Coronary artery (tissue), 2 donors: Measurements from ENCODE around the gene RASSF3.
A peak's percentile ranks its signal among the peaks of the same experiment; 100 is the strongest.

ENCODE experiments used
- DNase-seq: peaks from one replicate; pipeline ENCODE4 v3.0.0-alpha.2; 2017; ENCODE audit warnings: low spot score
- H3K27ac ChIP-seq, 2 donors: fragments of 200-600 bp; sonication (generic); one replicate each; pipeline ENCODE4 v1.5.1; 2016 to 2019
- H3K4me3 ChIP-seq: fragments of 200-600 bp; sonication (generic); 2 replicates; pipeline ENCODE4 v1.5.1; 2016; ENCODE audit warnings: mild to moderate bottlenecking, moderate library complexity
- TF ChIP-seq, protein P1 (sequence below): fragments of 200-600 bp; sonication (generic); IDR thresholded peaks from one replicate; pipeline ENCODE4 v1.5.1; 2019; ENCODE audit warnings: antibody characterized with exemption

The RASSF3 gene

DNA sequence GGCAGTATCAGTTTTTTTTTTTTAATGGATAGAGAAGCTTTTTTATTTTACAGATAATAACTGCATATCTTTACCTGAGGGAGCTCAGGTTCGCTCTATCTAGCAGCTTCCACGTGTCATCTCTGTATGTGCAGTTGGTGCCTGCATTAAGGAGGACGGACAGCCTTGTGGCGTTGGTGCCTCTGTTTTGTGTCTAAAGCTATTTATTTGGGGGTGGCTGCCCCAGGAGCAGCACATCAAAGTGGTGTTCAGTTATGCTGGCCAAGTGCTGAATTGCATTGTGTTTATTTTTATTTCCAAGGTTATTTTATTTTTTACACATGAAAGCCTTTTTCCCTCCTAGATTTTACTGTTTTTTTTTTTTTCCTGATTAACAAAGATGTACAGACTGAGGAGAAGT lies 59.7 kb downstream of the RASSF3 start:
- TF ChIP-seq, protein P1, sequence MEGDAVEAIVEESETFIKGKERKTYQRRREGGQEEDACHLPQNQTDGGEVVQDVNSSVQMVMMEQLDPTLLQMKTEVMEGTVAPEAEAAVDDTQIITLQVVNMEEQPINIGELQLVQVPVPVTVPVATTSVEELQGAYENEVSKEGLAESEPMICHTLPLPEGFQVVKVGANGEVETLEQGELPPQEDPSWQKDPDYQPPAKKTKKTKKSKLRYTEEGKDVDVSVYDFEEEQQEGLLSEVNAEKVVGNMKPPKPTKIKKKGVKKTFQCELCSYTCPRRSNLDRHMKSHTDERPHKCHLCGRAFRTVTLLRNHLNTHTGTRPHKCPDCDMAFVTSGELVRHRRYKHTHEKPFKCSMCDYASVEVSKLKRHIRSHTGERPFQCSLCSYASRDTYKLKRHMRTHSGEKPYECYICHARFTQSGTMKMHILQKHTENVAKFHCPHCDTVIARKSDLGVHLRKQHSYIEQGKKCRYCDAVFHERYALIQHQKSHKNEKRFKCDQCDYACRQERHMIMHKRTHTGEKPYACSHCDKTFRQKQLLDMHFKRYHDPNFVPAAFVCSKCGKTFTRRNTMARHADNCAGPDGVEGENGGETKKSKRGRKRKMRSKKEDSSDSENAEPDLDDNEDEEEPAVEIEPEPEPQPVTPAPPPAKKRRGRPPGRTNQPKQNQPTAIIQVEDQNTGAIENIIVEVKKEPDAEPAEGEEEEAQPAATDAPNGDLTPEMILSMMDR: no peak
- no peak for DNase-seq
- peak overlapping the region in 1 of 2 donors; percentile 86 for H3K27ac ChIP-seq
- no peak overlapping the region for H3K4me3 ChIP-seq

DNA sequence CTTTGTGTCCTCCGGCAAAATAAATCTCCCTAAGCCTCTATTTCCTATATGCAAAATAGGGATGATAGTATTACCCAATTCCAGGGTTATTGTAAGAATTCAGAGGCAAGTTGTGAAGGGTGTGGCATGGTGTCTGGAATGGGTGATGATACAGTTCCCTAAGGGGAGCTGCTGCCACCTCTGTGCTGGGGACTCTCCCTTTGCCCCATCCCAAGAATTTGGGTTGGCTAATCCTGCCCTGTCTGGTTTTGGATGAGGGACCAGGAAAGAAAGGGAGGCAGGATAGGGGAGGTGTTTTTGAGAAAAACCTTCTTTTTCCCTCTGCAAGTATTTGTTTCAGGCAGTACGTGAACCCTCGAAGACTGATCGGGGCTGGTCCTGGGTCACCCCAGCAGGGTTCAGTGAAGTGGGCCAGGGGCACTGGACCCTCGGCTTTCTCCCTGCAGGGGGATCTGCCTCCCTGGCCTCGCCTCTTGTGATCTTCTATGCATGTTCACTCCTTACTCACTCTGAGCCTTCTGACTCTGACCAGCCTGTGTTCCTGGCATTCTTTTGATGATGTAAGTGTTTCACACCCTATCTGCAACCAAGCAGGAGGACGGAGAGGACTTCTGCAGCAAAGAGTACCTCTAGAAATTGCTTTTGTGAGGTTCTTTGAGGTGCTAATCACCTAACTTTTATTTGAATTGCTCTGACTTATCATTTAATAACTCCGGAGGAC lies 60.8 kb downstream of the RASSF3 start:
- Histone ChIP-seq H3K4me3 (peak overlapping the region; percentile 31), H3K27ac (peak overlapping the region; percentile 68 to 89)
- DNase-seq: no peak
- TF ChIP-seq, protein P1: no peak

DNA sequence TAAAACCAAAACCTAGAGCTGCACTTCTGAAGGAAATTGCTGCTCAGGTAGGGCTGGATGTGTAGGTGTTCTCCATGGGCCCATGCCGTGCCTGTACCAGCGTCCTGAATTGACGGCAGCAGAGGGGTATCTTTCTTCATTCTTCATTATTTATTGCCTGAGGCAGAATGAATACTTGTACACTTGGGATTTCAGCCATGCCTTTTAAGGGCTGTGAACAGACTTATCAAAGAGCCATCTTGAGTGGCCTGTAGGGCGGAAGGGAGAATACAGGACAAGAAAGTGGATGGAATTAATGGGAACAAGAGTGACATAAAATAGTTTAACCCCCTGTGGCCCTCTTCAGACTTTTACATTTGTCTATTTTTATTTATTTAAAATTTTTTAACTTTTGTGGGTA lies 61.4 kb downstream of the RASSF3 start:
- TF ChIP-seq, protein P1: no peak
- Histone ChIP-seq H3K4me3 (peak overlapping the region; percentile 31), H3K27ac (peak overlapping the region; percentile 68 to 89)
- DNase-seq: no peak

DNA sequence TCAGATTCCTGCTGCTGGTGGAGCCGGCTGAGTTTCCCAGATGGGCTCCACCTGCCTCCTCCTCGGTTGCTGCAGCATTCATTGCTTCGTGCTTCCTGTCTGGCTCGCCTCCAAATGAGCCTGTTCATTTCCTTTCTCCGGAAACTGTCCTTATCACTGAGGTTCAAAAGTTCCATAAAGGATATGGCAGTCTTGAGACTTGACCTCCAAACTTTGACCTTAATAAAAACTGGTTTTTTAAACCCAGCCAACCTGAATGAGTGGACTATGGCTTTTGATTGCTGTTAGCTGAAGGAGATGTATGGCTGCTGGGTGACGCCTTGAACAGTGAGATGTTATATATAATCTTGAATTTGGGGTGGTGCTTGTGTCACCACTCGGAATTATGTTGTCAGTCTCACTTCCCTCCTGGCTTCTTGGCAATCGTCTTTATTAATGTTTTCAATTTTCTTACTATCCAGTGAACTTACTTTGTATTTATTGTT lies 62.7 kb downstream of the RASSF3 start:
- TF ChIP-seq, protein P1: no peak
- no peak for DNase-seq
- H3K4me3 ChIP-seq: no peak overlapping the region
- peak overlapping the region; percentile 68 to 91 for H3K27ac ChIP-seq

DNA sequence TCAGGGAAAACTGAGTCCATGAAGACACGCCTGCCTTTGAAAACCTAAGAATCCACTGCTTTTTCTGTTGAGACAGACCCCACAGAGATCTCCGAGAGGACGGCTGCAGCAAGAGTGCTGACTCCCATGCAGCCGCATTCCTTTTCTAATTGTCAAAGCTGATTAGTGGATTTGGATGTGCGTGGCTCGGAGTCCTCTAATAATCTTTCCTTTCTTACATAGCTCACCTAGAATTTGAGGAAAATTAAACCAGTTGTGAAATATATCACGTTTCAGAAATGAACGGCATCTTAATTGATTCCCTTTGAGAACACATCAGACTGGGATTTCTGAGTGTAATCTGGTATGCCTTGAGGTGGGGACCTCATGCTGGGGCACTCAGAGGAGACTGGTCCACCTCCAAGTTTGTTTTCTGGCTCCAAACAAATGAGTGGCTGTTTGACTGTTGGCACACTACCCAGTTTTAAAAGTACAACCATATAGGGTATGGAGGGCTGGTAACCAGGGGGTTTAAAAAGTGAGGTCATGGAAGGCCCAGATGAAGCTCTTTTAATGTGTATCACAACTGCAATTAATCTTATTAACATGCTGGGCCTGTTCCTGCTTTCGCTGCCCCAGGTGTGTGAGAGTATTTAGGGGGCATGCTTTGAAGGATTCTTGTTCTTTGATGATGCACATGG lies 63.3 kb downstream of the RASSF3 start:
- no peak for DNase-seq
- H3K4me3 ChIP-seq: no peak overlapping the region
- TF ChIP-seq, protein P1: no peak
- peak overlapping the region; percentile 68 to 91 for H3K27ac ChIP-seq

DNA sequence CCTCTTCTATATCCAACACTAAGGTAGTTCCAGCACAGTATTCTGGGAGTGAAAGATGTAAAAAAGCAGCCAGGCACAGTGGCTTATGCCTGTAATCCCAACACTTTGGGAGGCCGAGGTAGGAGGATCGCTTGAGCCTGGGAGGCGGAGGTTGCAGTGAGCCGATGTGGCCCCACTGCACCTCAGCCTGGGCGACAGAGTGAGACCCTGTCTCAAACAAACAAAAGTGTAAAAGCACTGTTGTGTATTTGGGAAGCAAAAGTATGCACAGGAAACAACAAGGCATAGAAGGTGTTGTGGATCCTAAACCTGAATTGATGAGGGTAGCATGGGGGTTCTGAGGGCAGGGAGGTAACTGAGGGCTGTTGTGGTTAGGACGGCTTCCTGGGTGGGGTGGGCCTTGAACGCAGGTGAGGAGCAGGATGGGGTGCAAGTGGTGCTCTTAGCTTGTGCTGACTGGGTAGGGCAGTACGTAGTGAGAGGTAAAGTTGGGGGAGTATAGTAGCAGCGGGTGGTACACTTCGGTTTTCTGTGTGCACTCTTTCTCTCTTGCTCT lies 64.2 kb downstream of the RASSF3 start:
- TF ChIP-seq, protein P1: no peak
- no peak overlapping the region for H3K4me3 ChIP-seq
- no peak for DNase-seq
- peak overlapping the region; percentile 68 to 91 for H3K27ac ChIP-seq
